ENCODE results near the gene AZI2.

- no peak for TF ChIP-seq GATA2 (IDR thresholded peaks at IDR 0.05; ENCODE audit: low read depth, low read length)
- TF ChIP-seq GATA3 (IDR thresholded peaks at IDR 0.05; ENCODE audit: low read depth, low read length), result no peak
Observed at GRCh38 chr3:28286595-28286994, 62.0 kb downstream of the AZI2 start.
